ENCODE results near the gene MOV10. TPM values are rescaled to one million over a fixed set of nuclear protein-coding genes. Genes with fewer than 3 reads are reported as not detected.
A peak's percentile ranks its signal among the peaks of the same experiment; 100 is the strongest.

MOV10 gene
- total and polyA plus RNA-seq, 9 of the 15 experiments (the other 6 are each of a cell fraction or from before 2014, with no cell fraction given), result 16.7 to 105 (median 49.5) TPM

DNA sequence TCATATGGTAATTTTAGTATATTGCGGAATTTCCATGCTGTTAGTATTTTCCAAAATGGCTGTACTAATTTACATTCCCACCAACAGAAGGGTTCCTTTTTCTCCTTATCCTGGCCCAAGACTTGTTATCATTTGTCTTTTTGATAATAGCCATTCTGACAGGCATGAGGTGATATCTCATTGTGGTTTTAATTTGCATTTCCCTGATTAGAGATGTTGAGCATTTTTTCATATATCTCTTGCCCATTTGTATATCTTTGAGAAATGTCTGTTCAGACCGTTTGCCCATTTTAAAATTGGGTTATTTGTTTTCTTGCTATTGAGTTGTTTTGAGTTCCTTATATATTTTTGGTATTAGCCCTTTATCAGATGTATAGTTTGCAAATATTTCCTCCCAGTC is 40.8 kb upstream of the MOV10 start (continued):
- TF ChIP-seq, protein P1, sequence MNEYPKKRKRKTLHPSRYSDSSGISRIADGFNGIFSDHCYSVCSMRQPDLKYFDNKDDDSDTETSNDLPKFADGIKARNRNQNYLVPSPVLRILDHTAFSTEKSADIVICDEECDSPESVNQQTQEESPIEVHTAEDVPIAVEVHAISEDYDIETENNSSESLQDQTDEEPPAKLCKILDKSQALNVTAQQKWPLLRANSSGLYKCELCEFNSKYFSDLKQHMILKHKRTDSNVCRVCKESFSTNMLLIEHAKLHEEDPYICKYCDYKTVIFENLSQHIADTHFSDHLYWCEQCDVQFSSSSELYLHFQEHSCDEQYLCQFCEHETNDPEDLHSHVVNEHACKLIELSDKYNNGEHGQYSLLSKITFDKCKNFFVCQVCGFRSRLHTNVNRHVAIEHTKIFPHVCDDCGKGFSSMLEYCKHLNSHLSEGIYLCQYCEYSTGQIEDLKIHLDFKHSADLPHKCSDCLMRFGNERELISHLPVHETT (CRISPR knock-in tag; conservative IDR thresholded peaks at IDR 0.05 in 1 of 2, IDR thresholded peaks at IDR 0.05 in 1 of 2), result no peak
- TF ChIP-seq, protein P2, sequence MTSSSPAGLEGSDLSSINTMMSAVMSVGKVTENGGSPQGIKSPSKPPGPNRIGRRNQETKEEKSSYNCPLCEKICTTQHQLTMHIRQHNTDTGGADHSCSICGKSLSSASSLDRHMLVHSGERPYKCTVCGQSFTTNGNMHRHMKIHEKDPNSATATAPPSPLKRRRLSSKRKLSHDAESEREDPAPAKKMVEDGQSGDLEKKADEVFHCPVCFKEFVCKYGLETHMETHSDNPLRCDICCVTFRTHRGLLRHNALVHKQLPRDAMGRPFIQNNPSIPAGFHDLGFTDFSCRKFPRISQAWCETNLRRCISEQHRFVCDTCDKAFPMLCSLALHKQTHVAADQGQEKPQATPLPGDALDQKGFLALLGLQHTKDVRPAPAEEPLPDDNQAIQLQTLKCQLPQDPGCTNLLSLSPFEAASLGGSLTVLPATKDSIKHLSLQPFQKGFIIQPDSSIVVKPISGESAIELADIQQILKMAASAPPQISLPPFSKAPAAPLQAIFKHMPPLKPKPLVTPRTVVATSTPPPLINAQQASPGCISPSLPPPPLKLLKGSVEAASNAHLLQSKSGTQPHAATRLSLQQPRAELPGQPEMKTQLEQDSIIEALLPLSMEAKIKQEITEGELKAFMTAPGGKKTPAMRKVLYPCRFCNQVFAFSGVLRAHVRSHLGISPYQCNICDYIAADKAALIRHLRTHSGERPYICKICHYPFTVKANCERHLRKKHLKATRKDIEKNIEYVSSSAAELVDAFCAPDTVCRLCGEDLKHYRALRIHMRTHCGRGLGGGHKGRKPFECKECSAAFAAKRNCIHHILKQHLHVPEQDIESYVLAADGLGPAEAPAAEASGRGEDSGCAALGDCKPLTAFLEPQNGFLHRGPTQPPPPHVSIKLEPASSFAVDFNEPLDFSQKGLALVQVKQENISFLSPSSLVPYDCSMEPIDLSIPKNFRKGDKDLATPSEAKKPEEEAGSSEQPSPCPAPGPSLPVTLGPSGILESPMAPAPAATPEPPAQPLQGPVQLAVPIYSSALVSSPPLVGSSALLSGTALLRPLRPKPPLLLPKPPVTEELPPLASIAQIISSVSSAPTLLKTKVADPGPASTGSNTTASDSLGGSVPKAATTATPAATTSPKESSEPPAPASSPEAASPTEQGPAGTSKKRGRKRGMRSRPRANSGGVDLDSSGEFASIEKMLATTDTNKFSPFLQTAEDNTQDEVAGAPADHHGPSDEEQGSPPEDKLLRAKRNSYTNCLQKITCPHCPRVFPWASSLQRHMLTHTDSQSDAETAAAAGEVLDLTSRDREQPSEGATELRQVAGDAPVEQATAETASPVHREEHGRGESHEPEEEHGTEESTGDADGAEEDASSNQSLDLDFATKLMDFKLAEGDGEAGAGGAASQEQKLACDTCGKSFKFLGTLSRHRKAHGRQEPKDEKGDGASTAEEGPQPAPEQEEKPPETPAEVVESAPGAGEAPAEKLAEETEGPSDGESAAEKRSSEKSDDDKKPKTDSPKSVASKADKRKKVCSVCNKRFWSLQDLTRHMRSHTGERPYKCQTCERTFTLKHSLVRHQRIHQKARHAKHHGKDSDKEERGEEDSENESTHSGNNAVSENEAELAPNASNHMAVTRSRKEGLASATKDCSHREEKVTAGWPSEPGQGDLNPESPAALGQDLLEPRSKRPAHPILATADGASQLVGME (CRISPR knock-in tag; IDR thresholded peaks at IDR 0.05), result no peak
- TF ChIP-seq NBN (IDR thresholded peaks at IDR 0.05; ENCODE audit: low read depth), result no peak
- peak; percentile 95 for TF ChIP-seq MEIS2 (IDR thresholded peaks at IDR 0.05; ENCODE audit: partially characterized antibody)
- TF ChIP-seq ZC3H8 (IDR thresholded peaks at IDR 0.05), result no peak
- peak; percentile 52; the same call in 1 of the 2 replicates for TF ChIP-seq ELF2 (CRISPR knock-in tag; IDR thresholded peaks at IDR 0.05)
- peak; percentile 83 for TF ChIP-seq SOX6 (IDR thresholded peaks at IDR 0.05)
- TF ChIP-seq ZBED1 (IDR thresholded peaks at IDR 0.05), result no peak
- peak; percentile 52; the same call in 1 of the 2 replicates for TF ChIP-seq ESRRA (IDR thresholded peaks at IDR 0.05; ENCODE audit: borderline replicate concordance, low read depth)
- no peak for TF ChIP-seq ZNF274 (IDR thresholded peaks at IDR 0.05; ENCODE audit: borderline replicate concordance, low read depth, low read length)
- TF ChIP-seq KAT2B (IDR thresholded peaks at IDR 0.05; ENCODE audit: low read depth, low read length), result no peak
- no peak for TF ChIP-seq GABPB1 (CRISPR knock-in tag; IDR thresholded peaks at IDR 0.05)
